ENCODE data around the gene TMC6.

The TMC6 gene, protein sequence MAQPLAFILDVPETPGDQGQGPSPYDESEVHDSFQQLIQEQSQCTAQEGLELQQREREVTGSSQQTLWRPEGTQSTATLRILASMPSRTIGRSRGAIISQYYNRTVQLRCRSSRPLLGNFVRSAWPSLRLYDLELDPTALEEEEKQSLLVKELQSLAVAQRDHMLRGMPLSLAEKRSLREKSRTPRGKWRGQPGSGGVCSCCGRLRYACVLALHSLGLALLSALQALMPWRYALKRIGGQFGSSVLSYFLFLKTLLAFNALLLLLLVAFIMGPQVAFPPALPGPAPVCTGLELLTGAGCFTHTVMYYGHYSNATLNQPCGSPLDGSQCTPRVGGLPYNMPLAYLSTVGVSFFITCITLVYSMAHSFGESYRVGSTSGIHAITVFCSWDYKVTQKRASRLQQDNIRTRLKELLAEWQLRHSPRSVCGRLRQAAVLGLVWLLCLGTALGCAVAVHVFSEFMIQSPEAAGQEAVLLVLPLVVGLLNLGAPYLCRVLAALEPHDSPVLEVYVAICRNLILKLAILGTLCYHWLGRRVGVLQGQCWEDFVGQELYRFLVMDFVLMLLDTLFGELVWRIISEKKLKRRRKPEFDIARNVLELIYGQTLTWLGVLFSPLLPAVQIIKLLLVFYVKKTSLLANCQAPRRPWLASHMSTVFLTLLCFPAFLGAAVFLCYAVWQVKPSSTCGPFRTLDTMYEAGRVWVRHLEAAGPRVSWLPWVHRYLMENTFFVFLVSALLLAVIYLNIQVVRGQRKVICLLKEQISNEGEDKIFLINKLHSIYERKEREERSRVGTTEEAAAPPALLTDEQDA

DNA sequence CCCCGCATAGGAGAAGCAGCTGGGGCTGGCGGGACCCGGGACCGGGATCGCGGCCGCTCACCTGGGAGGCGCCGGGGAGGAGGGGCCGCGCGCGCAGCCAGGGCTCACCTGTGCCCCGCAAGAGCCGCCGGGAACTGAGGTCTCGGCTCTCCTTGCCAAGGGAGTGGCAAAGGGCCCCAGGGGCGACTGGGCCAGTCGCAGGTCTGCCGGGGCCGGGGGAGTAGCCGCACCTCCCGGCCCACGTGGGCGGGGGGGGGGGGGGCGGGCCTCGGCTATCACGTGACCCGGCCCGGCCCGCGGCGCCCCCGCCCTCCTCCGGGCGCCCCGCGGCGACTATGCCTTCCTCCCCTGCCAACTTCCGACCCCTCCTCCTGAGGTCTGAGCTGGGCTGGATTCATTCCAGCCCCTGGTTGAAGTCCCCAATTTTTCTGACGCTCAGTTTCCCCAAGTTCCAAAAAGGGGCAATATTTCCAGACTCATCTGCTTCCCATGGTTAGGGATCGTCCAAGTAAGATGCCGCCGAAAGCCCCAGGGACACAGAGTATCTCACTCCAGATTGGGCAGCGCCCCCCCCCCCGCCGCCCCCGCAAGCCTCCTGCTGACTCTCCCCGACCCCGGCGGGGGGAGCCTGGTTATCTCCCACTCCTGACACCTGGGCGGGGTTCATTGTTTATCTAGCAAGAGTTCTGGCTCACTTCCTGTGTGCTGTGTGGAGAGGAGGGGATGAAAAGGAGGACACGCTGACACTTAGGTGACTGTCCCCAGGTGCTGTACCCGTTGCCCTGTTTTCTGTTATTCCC lies at the start of gene TMC6:
Gene TMC6, minus strand, starts transcription at position 205 of the 800 bp plus-strand sequence. CDS start 1,923 bp downstream, outside the sequence.
- H3K27me3 ChIP-seq (ENCODE audit: insufficient read depth, low read length, poor library complexity, severe bottlenecking), result peaks cover 8% of the 10 kb centered on the region
- no peaks in the 10 kb centered on the region for H3K9me3 ChIP-seq (ENCODE audit: insufficient read depth, low read depth, low read length)
- H3K4me2 ChIP-seq (ENCODE audit: low read depth, low read length, poor library complexity, severe bottlenecking), result peak within 1 kb of the TSS; percentile 81
- peak within 1 kb of the TSS; percentile 91 for H3K4me3 ChIP-seq (ENCODE audit: low read length, poor library complexity, severe bottlenecking)
- H3K4me1 ChIP-seq (ENCODE audit: insufficient read depth, low read length, poor library complexity, severe bottlenecking), result peaks cover 53% of the 10 kb centered on the region
- no peaks in the 10 kb centered on the region for H3K9me2 ChIP-seq (replicated peaks; ENCODE audit: low read depth, low read length)
- peak within 1 kb of the TSS; percentile 69 for H2AFZ ChIP-seq (ENCODE audit: low read length)
- H3K79me2 ChIP-seq (ENCODE audit: insufficient read depth, low read length), result peaks cover 93% of the 10 kb centered on the region
- H3K9ac ChIP-seq (ENCODE audit: low read depth, low read length, poor library complexity, severe bottlenecking), result peak within 1 kb of the TSS; percentile 99
- H3K36me3 ChIP-seq (ENCODE audit: insufficient read depth, low read length), result peaks cover 21% of the 10 kb centered on the region; the same call in 1 of the 2 replicates
- H3F3A ChIP-seq (ENCODE audit: low read depth), result peaks cover 13% of the 10 kb centered on the region; the same call in 1 of the 2 replicates
- H4K20me1 ChIP-seq (ENCODE audit: insufficient read depth, low read length, poor library complexity, severe bottlenecking), result peaks cover 37% of the 10 kb centered on the region
- TF ChIP-seq, protein P1, sequence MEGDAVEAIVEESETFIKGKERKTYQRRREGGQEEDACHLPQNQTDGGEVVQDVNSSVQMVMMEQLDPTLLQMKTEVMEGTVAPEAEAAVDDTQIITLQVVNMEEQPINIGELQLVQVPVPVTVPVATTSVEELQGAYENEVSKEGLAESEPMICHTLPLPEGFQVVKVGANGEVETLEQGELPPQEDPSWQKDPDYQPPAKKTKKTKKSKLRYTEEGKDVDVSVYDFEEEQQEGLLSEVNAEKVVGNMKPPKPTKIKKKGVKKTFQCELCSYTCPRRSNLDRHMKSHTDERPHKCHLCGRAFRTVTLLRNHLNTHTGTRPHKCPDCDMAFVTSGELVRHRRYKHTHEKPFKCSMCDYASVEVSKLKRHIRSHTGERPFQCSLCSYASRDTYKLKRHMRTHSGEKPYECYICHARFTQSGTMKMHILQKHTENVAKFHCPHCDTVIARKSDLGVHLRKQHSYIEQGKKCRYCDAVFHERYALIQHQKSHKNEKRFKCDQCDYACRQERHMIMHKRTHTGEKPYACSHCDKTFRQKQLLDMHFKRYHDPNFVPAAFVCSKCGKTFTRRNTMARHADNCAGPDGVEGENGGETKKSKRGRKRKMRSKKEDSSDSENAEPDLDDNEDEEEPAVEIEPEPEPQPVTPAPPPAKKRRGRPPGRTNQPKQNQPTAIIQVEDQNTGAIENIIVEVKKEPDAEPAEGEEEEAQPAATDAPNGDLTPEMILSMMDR (conservative IDR thresholded peaks at IDR 0.05; ENCODE audit: low read length), result no peak
- TF ChIP-seq EZH2phosphoT487 (IDR thresholded peaks at IDR 0.05; ENCODE audit: borderline replicate concordance), result no peak

GRCh38 chr17:78176548-78177025 lies 48.0 kb upstream of the TMC6 start:
- no peak for TF ChIP-seq EZH2phosphoT487 (IDR thresholded peaks at IDR 0.05; ENCODE audit: borderline replicate concordance)
- TF ChIP-seq, protein P1 (conservative IDR thresholded peaks at IDR 0.05; ENCODE audit: low read length), result peak; percentile 76
- Histone ChIP-seq H3K4me3 (ENCODE audit: low read length, poor library complexity, severe bottlenecking) (no peak overlapping the region), H3K9me3 (ENCODE audit: insufficient read depth, low read depth, low read length) (no peaks in the 10 kb centered on the region), H3K9me2 (replicated peaks; ENCODE audit: low read depth, low read length) (no peaks in the 10 kb centered on the region), H3F3A (ENCODE audit: low read depth) (no peaks in the 10 kb centered on the region), H3K27me3 (ENCODE audit: insufficient read depth, low read length, poor library complexity, severe bottlenecking) (no peaks in the 10 kb centered on the region), H3K9ac (ENCODE audit: low read depth, low read length, poor library complexity, severe bottlenecking) (no peak overlapping the region), H4K20me1 (ENCODE audit: insufficient read depth, low read length, poor library complexity, severe bottlenecking) (no peaks in the 10 kb centered on the region), H2AFZ (ENCODE audit: low read length) (no peak overlapping the region), H3K36me3 (ENCODE audit: insufficient read depth, low read length) (peaks cover 35% of the 10 kb centered on the region; the same call in 1 of the 2 replicates), H3K4me1 (ENCODE audit: insufficient read depth, low read length, poor library complexity, severe bottlenecking) (peaks cover 7% of the 10 kb centered on the region), H3K4me2 (ENCODE audit: low read depth, low read length, poor library complexity, severe bottlenecking) (no peak overlapping the region), H3K79me2 (ENCODE audit: insufficient read depth, low read length) (peaks cover 1% of the 10 kb centered on the region; the same call in 1 of the 2 replicates)

DNA sequence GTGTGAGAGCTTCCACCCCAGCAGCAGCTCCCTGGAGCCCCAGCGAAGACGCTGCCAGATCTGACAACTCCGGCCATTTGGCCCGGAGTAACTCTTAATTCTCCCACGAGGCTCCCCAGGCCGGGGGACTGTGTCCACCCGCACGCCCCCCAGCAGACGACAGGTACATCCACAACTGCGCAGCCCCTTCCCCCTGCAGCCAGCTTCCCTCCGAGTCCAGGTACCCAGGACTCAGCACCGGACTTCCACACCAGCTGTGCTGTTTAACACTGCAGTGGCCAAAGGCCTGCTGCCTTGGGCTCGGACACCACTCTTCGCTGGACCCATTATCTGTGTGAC lies 47.1 kb upstream of the TMC6 start:
- peaks cover 7% of the 10 kb centered on the region for H3K4me1 ChIP-seq (ENCODE audit: insufficient read depth, low read length, poor library complexity, severe bottlenecking)
- no peak overlapping the region for H3K9ac ChIP-seq (ENCODE audit: low read depth, low read length, poor library complexity, severe bottlenecking)
- H3F3A ChIP-seq (ENCODE audit: low read depth), result no peaks in the 10 kb centered on the region
- no peaks in the 10 kb centered on the region for H3K9me2 ChIP-seq (replicated peaks; ENCODE audit: low read depth, low read length)
- TF ChIP-seq, protein P1 (conservative IDR thresholded peaks at IDR 0.05; ENCODE audit: low read length), result no peak
- no peak for TF ChIP-seq EZH2phosphoT487 (IDR thresholded peaks at IDR 0.05; ENCODE audit: borderline replicate concordance)
- no peak overlapping the region for H3K4me2 ChIP-seq (ENCODE audit: low read depth, low read length, poor library complexity, severe bottlenecking)
- H3K9me3 ChIP-seq (ENCODE audit: insufficient read depth, low read depth, low read length), result no peaks in the 10 kb centered on the region
- H3K27me3 ChIP-seq (ENCODE audit: insufficient read depth, low read length, poor library complexity, severe bottlenecking), result no peaks in the 10 kb centered on the region
- H2AFZ ChIP-seq (ENCODE audit: low read length), result no peak overlapping the region
- no peak overlapping the region for H3K4me3 ChIP-seq (ENCODE audit: low read length, poor library complexity, severe bottlenecking)
- no peaks in the 10 kb centered on the region for H3K79me2 ChIP-seq (ENCODE audit: insufficient read depth, low read length)
- H3K36me3 ChIP-seq (ENCODE audit: insufficient read depth, low read length), result peaks cover 32% of the 10 kb centered on the region; the same call in 1 of the 2 replicates
- H4K20me1 ChIP-seq (ENCODE audit: insufficient read depth, low read length, poor library complexity, severe bottlenecking), result no peaks in the 10 kb centered on the region

Measured in Loucy (cell line).